ENCODE results near the gene TYW5.

The TYW5 gene

DNA sequence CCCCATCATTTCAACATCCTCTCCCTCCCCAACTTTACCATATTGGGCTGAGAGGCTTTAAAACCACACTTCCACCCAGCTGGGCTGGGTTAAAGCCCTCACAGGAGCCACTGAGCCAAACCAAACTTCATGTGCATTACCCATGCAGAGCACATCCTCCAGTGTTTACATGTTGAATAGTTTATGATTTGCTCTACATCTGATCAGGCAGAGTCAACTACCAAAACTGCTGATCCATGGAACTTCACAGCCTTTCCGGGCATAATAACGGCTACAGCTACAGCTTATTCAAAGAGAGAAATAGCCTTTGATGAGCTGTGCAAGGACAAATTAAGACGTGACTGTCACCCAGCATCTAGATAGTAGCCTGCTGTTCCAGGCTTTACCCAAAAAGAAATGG is 39.1 kb upstream of the TYW5 start:
- no peak overlapping the region for H3K4me3 ChIP-seq (ENCODE audit: control insufficient read depth, low read depth, low read length)
- DNase-seq (ENCODE audit: low read depth), result no peak
- TF ChIP-seq, protein P1, sequence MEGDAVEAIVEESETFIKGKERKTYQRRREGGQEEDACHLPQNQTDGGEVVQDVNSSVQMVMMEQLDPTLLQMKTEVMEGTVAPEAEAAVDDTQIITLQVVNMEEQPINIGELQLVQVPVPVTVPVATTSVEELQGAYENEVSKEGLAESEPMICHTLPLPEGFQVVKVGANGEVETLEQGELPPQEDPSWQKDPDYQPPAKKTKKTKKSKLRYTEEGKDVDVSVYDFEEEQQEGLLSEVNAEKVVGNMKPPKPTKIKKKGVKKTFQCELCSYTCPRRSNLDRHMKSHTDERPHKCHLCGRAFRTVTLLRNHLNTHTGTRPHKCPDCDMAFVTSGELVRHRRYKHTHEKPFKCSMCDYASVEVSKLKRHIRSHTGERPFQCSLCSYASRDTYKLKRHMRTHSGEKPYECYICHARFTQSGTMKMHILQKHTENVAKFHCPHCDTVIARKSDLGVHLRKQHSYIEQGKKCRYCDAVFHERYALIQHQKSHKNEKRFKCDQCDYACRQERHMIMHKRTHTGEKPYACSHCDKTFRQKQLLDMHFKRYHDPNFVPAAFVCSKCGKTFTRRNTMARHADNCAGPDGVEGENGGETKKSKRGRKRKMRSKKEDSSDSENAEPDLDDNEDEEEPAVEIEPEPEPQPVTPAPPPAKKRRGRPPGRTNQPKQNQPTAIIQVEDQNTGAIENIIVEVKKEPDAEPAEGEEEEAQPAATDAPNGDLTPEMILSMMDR (conservative IDR thresholded peaks at IDR 0.05; ENCODE audit: control insufficient read depth, insufficient read depth, low read depth, low read length), result no peak

DNA sequence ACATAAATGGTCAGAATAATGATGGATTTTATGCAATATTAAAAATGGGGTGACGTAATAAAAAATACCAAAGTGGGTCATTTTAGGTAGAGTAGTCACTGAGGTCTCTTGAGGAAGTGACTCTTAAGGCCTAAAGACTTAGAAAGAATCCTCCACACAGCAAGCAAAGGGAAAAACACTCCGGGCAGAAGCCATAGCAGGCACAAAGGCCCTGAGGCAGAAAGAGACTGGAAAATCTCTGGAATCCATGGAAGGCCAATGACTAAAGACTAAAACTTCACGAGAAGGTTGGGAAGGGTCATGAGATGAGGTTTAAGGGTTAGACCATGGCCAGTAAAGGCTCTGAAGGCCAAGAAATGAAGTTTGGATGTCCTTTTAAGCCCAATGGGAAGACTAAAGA is 37.0 kb upstream of the TYW5 start:
- TF ChIP-seq, protein P1 (conservative IDR thresholded peaks at IDR 0.05; ENCODE audit: control insufficient read depth, insufficient read depth, low read depth, low read length), result no peak
- H3K4me3 ChIP-seq (ENCODE audit: control insufficient read depth, low read depth, low read length), result no peak overlapping the region
- DNase-seq (ENCODE audit: low read depth), result no peak

DNA sequence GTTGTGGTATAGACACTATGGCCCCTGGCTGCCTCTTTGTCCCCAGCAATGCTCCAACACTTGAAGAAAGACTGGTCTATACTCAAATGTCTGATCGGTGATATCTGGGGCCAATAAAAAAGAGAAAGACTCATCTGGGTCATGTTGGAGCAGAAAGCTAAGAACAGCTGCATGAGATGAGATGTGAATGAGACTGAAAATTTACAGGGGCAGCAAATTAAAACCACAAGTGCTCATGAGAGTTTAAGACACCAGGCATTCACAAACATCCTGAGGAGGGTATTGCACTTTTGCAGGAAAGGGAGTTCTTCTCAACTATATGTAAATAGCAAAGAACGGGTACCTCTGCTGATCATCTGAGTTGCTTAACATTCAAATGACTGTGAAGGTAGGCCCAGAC is 36.4 kb upstream of the TYW5 start:
- DNase-seq (ENCODE audit: low read depth), result no peak
- TF ChIP-seq, protein P1 (conservative IDR thresholded peaks at IDR 0.05; ENCODE audit: control insufficient read depth, insufficient read depth, low read depth, low read length), result no peak

DNA sequence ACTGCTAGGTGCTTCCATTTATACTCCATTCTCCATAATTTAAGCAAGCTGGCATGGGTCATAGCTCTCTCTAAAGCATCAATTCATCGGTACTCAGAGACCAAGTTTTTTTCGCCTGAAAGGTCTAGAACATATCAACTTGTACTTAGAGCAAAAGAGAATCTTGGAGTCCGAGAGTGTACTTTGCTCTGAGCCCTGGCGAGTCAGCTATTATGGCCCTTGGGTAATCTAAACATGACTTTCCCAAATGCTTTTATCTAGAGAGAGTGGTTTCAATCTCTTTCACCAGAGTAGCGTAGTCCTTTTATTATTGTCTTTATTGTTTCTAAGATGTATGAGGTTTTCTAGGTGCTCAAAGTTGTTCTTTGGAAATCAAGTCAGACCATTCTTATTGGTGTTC is 34.5 kb upstream of the TYW5 start:
- H3K4me3 ChIP-seq (ENCODE audit: control insufficient read depth, low read depth, low read length), result no peak overlapping the region
- no peak for DNase-seq (ENCODE audit: low read depth)
- TF ChIP-seq, protein P1 (conservative IDR thresholded peaks at IDR 0.05; ENCODE audit: control insufficient read depth, insufficient read depth, low read depth, low read length), result no peak

More for the DNA sequence above, 36.4 kb upstream of the TYW5 start:
- no peak overlapping the region for H3K4me3 ChIP-seq (ENCODE audit: control insufficient read depth, low read depth, low read length)

DNA sequence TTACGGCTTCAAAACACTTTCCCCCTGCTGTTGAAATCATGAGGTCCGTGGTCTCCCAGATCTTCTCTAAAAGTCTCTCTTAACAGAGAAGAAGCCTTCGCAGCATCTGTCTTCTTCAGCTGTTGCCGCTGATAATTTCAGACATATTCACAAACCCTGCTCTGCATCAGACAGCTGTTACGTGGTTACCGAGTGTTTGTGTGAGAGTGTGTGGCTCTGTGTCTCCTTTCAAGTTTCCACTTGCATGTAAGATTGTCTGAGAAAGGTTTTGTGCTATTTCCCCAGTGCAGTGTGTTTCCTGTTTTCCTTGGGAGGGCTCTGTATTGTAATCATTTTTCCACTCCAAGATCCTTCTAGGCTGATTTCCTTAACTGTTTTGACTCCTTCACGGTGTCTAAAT is 32.9 kb upstream of the TYW5 start:
- DNase-seq (ENCODE audit: low read depth), result peak; percentile 27
- H3K4me3 ChIP-seq (ENCODE audit: control insufficient read depth, low read depth, low read length), result no peak overlapping the region
- TF ChIP-seq, protein P1 (conservative IDR thresholded peaks at IDR 0.05; ENCODE audit: control insufficient read depth, insufficient read depth, low read depth, low read length), result no peak

DNA sequence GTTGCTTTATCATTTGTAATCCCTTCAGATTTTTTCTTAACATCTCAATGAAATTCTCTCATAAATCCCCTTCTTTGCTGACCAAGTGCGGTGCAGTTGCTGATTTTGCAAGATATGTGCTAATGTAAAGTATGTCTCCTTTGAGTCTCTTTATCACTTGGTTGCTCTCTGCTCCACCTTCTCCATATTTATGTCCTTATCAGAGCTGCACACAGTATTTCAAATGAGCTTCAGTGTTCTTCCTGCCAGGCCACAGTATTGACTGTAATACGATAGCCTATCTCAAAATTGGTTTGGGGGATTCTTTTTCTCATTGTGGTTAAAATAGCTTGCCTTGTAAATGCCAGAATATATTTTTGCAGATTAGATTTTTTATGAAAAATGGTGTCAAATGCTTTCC is 32.3 kb upstream of the TYW5 start:
- TF ChIP-seq, protein P1 (conservative IDR thresholded peaks at IDR 0.05; ENCODE audit: control insufficient read depth, insufficient read depth, low read depth, low read length), result no peak
- DNase-seq (ENCODE audit: low read depth), result no peak
- H3K4me3 ChIP-seq (ENCODE audit: control insufficient read depth, low read depth, low read length), result no peak overlapping the region

DNA sequence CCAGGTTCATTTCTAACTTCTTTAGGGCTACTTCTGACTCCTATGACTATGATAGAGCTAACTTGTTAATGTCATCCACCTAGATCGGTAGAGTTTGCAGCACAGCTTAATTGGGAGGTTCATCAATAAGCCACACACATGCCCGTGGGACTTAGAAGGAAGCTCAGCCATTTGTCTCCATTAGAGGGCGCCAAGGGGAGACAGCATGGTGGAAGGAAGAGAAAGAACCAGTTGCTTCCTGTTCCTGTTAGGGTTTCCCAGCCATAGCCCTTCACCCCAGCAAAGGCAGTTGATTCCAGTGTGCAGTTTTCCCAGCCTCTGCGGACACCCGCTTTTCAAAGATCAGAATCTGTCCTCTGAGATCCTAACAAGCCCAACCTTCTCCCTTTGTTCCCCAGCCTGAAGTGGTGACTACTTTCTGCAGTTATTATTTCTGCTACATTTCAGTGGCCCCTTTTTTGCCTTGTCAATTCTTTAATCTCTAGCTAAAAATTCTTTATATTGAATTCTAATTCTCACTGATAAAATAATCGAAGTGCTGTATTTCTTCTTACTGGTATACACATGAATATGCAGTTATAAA is 30.4 kb upstream of the TYW5 start:
- DNase-seq (ENCODE audit: low read depth), result peak; percentile 85
- TF ChIP-seq, protein P1 (conservative IDR thresholded peaks at IDR 0.05; ENCODE audit: control insufficient read depth, insufficient read depth, low read depth, low read length), result peak; percentile 92
- H3K4me3 ChIP-seq (ENCODE audit: control insufficient read depth, low read depth, low read length), result no peak overlapping the region

Measured in fibroblast of mammary gland (primary cell).